ACC112 (cell line): ENCODE measurements around the gene CYTIP.

Experiments
- H2AFZ ChIP-seq: fragments of 200-600 bp; sonication (generic); one replicate; pipeline ENCODE4 v1.6.0; 2017; ENCODE audit warnings: antibody characterized with exemption, low read length; ENCODE audit not compliant: unreplicated experiment
- H3K27ac ChIP-seq: fragments of 200-600 bp; sonication (generic); 2 replicates; pipeline ENCODE4 v1.5.1; 2014; ENCODE audit warnings: low read depth, mild to moderate bottlenecking, antibody characterized with exemption, low read length, moderate library complexity
- H3K27me3 ChIP-seq: fragments of 200-600 bp; sonication (generic); 2 replicates; pipeline ENCODE4 v1.6.1; 2014; ENCODE audit warnings: mild to moderate bottlenecking, antibody characterized with exemption, low read length, moderate library complexity, mixed read lengths; ENCODE audit not compliant: insufficient read depth
- H3K36me3 ChIP-seq: fragments of 200-600 bp; sonication (generic); 2 replicates; pipeline ENCODE4 v1.6.1; 2016; ENCODE audit warnings: mild to moderate bottlenecking, antibody characterized with exemption, low read length, moderate library complexity, mixed read lengths; ENCODE audit not compliant: insufficient read depth
- H3K4me1 ChIP-seq: fragments of 200-600 bp; sonication (generic); one replicate; pipeline ENCODE4 v1.6.1; 2016; ENCODE audit warnings: low read length, mixed read lengths; ENCODE audit not compliant: insufficient read depth, unreplicated experiment, control insufficient read depth
- H3K4me3 ChIP-seq: fragments of 200-600 bp; sonication (generic); 2 replicates; pipeline ENCODE4 v1.5.1; 2014; ENCODE audit warnings: mild to moderate bottlenecking, low read depth, low read length
- H3K79me2 ChIP-seq: fragments of 200-600 bp; sonication (generic); one replicate; pipeline ENCODE4 v1.6.0; 2016; ENCODE audit warnings: low read length; ENCODE audit not compliant: control insufficient read depth, unreplicated experiment, insufficient read depth

Gene CYTIP

DNA sequence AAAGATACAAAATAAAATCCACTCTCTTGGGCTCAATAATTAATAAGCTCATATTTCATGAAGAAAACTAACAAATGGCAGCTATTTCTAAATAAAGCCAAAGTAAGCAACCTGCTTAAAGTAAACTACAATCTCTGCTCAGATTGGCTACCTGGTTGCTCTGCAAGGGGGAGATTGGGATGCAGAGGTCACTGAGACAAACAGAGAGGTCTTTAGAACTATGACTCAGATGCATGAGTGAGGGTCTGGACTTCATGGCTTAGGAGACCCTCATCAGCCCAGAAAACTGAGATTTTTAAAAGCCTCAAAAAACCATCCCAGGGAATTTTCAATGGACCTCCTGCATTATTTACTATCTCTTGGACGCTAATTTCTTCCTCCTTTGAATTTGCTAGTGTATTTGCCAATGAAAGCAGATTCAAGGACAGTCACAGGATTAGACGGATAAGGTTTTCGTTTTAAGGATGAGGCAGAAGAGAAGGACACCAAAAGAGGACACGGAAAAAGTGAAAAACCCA lies 17.4 kb downstream of the CYTIP start:
- Histone ChIP-seq H3K4me3 (no peak overlapping the region), H3K27ac (no peak overlapping the region), H3K27me3 (no peaks in the 10 kb centered on the region), H3K4me1 (no peaks in the 10 kb centered on the region), H3K79me2 (no peaks in the 10 kb centered on the region), H3K36me3 (no peaks in the 10 kb centered on the region), H2AFZ (no peak overlapping the region)

DNA sequence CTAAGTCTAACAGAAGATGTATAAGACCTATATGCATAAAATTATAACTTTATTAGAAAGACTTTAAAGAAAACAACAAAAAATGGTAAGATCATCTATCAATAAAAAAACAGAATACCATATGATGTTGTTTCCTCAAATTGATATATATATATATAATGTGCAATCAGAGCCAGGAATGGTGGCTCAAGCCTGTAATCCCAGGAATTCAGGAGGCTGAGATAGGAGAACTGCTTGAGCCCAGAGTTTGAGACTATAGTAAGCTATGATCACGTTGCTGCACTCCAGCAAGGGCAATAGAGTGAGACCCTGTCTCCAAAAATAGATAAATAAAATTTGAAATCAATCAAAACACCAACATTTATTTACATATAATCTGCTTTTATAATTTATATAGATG lies 19.5 kb downstream of the CYTIP start:
- H3K27me3 ChIP-seq = no peaks in the 10 kb centered on the region
- no peak overlapping the region for H3K4me3 ChIP-seq
- H3K79me2 ChIP-seq = no peaks in the 10 kb centered on the region
- H3K36me3 ChIP-seq = no peaks in the 10 kb centered on the region
- H3K4me1 ChIP-seq = no peaks in the 10 kb centered on the region
- no peak overlapping the region for H3K27ac ChIP-seq
- no peak overlapping the region for H2AFZ ChIP-seq

DNA sequence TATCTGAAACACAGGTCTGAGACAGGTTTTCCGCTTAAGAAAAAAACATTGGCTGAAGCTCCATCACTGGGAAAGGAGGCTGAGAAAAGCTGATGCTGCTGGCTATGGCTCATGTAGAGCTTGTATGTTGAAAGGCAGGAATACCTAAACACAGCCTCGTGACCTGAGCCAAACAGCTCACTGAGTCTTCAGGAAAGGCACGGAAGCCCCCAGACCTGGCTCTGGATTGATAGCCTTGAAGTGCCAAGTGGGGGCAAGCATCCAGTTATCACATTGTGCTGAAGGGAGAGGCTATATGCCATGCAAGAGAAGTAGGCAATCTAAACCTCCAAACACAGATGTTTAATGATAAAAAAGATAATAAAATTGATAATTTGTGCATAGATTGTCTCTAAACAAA lies 21.9 kb downstream of the CYTIP start:
- Histone ChIP-seq H3K4me1 (no peaks in the 10 kb centered on the region), H3K27me3 (no peaks in the 10 kb centered on the region), H2AFZ (no peak overlapping the region), H3K4me3 (no peak overlapping the region), H3K36me3 (no peaks in the 10 kb centered on the region), H3K79me2 (no peaks in the 10 kb centered on the region), H3K27ac (no peak overlapping the region)

DNA sequence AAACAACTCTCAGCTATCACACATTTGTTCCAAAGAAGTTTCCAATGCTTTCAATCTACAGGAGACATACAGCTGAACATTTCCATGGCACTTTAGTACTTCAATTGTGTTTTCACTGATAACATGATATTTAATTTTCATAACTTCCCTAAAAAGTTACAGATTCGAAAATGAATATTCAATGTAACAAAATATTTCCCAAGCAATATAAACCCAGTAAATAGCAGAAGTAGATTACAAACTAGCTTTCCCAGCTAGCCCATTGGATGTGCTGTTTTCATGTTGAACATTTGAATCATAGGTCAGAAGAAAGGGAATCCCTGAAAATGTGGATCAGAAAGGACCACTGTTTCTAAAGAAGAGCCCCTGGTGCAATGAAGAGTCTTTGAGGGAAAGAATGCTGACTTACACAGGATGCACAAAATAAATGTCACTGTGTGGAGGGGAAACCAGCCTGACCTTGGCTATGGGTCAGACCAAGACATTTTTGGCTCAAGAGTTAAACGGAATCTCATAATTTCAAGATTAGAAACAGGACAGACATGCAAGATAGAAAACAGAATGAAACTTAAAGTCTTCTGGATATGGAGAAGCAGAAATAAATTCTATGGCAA lies 22.5 kb downstream of the CYTIP start:
- no peaks in the 10 kb centered on the region for H3K27me3 ChIP-seq
- H3K36me3 ChIP-seq = no peaks in the 10 kb centered on the region
- no peak overlapping the region for H2AFZ ChIP-seq
- no peaks in the 10 kb centered on the region for H3K4me1 ChIP-seq
- H3K79me2 ChIP-seq = no peaks in the 10 kb centered on the region
- H3K27ac ChIP-seq = no peak overlapping the region
- H3K4me3 ChIP-seq = no peak overlapping the region

DNA sequence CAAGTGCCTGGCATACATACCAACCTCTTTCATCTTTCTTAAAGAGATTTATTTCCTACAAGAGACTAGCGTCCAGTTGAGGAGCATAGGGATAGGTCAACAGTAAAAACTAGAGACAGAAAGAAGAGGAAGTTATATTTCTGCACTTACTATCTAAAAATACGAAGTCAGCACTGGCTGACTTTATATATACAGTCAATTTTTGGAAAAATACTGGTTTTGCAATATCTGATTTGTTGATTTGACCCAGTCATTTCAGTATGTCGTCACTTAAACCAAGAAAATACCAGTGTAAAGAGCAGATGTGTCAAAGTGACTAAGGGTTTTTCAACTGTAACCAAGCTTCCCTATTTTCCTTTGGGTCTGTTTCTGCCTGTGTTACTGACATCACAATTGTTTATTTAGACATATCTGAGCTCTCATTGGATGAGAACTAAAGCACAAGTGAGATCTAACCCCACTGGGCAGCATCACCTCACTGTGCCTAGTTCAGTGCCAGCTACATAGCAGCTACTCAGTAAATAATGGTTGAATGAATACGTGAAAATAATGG lies 23.0 kb downstream of the CYTIP start:
- Histone ChIP-seq H2AFZ (no peak overlapping the region), H3K4me3 (no peak overlapping the region), H3K27me3 (no peaks in the 10 kb centered on the region), H3K36me3 (no peaks in the 10 kb centered on the region), H3K27ac (no peak overlapping the region), H3K79me2 (no peaks in the 10 kb centered on the region), H3K4me1 (no peaks in the 10 kb centered on the region)

DNA sequence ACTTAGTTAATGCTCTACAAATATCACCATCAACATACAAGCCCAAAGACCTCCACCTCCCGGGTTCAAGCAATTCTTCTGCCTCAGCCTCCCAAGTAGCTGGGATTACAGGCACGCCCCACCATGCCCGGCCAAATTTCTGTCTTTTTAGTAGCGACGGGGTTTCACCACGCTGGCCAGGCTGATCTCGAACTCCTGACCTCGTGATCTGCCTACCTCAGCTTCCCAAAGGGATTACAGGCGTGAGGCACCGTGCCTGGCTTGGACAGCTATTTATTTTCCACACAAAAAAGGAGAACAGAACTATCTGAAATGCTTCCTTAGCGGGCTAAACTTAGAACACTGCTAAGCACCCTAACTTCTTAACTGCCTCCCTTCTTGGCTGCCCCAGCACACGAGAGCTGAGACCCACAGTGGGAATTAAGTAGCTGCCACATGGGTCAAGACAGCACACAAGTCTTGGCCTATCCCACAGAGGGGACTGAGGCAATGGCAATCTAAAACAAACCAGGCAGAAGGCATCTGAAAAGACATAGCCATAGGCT lies 24.8 kb downstream of the CYTIP start:
- no peaks in the 10 kb centered on the region for H3K27me3 ChIP-seq
- H3K4me1 ChIP-seq = no peaks in the 10 kb centered on the region
- H3K36me3 ChIP-seq = no peaks in the 10 kb centered on the region
- no peaks in the 10 kb centered on the region for H3K79me2 ChIP-seq
- H3K27ac ChIP-seq = no peak overlapping the region
- H2AFZ ChIP-seq = no peak overlapping the region
- no peak overlapping the region for H3K4me3 ChIP-seq

DNA sequence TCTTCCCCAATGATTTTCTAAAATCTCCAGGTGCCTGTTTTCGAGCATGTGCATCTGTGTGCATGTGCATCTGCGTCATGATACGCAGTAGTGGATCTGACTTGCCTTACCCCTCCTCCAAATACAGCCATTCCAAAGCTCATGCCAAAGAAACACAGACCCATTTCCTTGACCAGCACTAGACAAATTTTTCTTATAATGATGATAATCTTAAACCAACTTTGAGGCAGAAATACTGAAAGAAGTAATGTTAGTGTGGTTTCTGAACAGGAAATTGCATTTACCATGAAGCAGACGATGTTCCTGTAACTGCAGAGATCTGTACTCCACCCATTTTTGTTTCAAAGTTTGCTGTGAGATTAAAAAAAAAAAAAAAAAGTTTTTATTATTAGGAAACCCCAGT lies 25.6 kb downstream of the CYTIP start:
- Histone ChIP-seq H2AFZ (no peak overlapping the region), H3K36me3 (no peaks in the 10 kb centered on the region), H3K27ac (no peak overlapping the region), H3K79me2 (no peaks in the 10 kb centered on the region), H3K4me3 (no peak overlapping the region), H3K4me1 (no peaks in the 10 kb centered on the region), H3K27me3 (no peaks in the 10 kb centered on the region)

DNA sequence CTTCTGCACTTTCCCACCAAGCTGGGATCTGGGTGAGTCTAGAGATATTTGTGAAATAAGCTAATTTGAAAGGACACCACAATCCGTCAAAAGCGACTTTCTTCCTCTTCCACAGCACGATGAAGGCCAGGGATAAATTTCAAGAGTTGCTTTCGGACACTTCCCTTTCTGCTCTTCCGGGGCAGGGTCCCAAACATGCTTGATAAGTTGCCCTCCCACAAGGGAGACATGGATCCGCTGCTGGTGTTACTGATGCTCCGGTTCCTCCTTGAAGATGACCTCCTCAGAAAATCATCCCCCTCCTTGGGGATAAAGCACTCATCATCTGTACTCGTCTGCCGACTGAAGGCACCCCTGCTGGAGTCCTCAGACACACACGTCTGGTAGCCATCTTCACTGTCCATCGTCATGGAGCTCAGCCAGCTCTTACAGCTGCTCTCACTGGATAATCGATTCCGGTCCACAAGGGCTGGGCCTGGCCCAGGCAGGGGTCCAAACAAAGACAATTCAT lies 28.2 kb downstream of the CYTIP start:
- Histone ChIP-seq H3K27me3 (no peaks in the 10 kb centered on the region), H3K4me3 (no peak overlapping the region), H3K4me1 (no peaks in the 10 kb centered on the region), H2AFZ (no peak overlapping the region), H3K79me2 (no peaks in the 10 kb centered on the region), H3K36me3 (no peaks in the 10 kb centered on the region), H3K27ac (no peak overlapping the region)

DNA sequence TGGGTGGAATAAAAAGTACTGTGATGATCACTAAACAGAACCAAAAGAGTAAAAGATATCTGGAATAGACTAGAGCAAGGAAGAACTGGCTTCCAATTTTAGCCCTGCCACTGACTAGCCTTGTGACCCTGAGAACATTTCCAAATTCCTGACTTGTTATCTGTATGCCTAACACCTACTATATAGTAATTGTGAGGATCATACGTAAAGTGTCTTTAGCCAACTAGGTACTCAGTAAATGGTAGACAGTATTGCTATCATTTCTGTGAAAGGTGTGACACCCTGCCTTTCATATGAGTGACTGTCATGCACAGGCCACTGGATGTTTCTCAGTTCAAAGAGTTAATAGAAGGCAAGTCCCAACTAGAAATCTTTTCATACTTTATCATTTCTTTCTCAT lies 29.8 kb downstream of the CYTIP start:
- H3K36me3 ChIP-seq = no peaks in the 10 kb centered on the region
- H3K27me3 ChIP-seq = no peaks in the 10 kb centered on the region; the same call in 1 of the 2 replicates
- no peaks in the 10 kb centered on the region for H3K79me2 ChIP-seq
- H3K27ac ChIP-seq = no peak overlapping the region
- H3K4me3 ChIP-seq = no peak overlapping the region
- no peaks in the 10 kb centered on the region for H3K4me1 ChIP-seq
- no peak overlapping the region for H2AFZ ChIP-seq

DNA sequence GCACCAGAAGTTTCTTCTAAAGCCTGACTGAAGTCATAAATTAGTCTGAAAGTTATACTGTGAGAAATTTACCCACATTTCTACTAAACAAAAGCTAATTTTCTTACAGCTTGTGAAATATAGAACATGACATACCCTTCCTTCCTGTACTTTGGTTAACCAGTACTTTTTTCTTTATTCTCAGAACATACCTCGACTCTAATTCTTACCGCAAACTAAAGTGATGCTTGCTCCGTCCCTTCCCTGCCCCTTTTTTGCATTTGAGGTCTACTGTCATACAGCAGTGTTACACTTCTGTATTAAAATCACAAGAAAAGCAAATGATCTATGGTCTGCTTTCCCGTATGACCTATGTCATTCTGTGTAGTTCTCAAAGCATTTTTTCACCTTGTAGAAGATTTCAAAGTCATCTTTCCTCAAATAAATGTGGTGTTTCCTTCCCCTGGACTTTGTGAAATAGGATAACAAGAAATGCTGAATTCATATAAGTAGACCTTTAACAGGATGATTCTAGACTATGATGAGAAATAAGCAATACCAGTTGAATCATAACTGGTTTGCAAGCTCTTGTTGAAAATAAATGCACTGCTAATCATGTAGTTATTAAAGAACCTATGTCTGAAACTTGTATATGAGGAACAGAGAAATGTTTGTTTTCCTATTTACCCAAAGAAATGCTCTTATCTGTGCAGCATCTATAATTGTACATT lies 30.4 kb downstream of the CYTIP start:
- Histone ChIP-seq H2AFZ (no peak overlapping the region), H3K36me3 (no peaks in the 10 kb centered on the region), H3K79me2 (no peaks in the 10 kb centered on the region), H3K4me1 (no peaks in the 10 kb centered on the region), H3K4me3 (no peak overlapping the region), H3K27ac (no peak overlapping the region), H3K27me3 (no peaks in the 10 kb centered on the region; the same call in 1 of the 2 replicates)
